ENCODE measurements around the gene SETD2. TPM values are rescaled to one million over a fixed set of nuclear protein-coding genes. Genes with fewer than 3 reads are reported as not detected.

The SETD2 gene
- total and polyA plus RNA-seq, 9 of the 15 experiments (the other 6 are each of a cell fraction or from before 2014, with no cell fraction given) = 8.2 to 44.0 (median 33.6) TPM

DNA sequence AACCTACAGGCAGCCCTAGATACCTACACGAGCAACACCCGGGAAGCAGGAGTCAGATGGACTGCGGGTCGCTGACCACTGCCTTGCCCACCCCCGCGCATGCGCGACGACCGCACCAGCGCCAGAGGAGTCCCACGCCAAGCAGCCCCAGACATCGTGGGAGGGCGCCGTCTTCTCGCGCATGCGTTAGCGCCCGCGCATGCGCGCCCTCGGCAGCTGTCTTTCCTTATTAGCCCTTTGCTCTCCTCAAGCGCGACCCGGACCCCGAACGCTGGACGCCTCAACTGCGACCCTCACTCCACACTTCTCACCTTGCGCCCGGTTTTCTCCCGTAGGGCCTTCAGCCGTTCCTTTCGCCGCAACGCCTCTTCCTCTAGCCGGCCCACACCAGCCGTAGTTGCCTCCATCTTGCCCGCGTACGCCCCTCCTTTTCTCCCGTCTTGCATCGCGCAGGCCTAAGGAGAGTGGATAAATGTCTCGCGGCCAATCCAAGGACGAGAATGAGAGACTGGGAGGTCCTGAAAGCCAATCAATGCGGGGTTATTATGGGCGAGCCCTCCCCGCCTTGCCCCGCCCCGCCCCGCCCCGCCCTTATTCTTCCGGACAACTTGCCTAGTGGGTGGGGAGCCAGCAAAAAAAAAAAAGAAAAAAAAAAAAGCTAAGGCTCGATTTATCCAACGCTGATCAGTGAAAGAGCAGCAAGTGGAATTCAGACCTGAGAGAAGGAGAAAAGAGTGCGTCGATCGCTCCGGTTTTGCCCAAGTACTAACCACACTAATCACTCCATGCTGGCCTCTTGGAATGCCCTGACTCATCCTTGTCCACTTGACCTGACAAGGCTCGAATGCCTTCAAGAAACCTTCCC lies 187.4 kb downstream of the SETD2 start, which contains the start of gene CCDC12 (continued):
- TF ChIP-seq, protein P1, sequence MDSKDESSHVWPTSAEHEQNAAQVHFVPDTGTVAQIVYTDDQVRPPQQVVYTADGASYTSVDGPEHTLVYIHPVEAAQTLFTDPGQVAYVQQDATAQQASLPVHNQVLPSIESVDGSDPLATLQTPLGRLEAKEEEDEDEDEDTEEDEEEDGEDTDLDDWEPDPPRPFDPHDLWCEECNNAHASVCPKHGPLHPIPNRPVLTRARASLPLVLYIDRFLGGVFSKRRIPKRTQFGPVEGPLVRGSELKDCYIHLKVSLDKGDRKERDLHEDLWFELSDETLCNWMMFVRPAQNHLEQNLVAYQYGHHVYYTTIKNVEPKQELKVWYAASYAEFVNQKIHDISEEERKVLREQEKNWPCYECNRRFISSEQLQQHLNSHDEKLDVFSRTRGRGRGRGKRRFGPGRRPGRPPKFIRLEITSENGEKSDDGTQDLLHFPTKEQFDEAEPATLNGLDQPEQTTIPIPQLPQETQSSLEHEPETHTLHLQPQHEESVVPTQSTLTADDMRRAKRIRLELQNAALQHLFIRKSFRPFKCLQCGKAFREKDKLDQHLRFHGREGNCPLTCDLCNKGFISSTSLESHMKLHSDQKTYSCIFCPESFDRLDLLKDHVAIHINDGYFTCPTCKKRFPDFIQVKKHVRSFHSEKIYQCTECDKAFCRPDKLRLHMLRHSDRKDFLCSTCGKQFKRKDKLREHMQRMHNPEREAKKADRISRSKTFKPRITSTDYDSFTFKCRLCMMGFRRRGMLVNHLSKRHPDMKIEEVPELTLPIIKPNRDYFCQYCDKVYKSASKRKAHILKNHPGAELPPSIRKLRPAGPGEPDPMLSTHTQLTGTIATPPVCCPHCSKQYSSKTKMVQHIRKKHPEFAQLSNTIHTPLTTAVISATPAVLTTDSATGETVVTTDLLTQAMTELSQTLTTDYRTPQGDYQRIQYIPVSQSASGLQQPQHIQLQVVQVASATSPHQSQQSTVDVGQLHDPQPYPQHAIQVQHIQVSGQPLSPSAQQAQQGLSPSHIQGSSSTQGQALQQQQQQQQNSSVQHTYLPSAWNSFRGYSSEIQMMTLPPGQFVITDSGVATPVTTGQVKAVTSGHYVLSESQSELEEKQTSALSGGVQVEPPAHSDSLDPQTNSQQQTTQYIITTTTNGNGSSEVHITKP (IDR thresholded peaks at IDR 0.05; ENCODE audit: partially characterized antibody) = peak; percentile 44
- TF ChIP-seq, protein P2, sequence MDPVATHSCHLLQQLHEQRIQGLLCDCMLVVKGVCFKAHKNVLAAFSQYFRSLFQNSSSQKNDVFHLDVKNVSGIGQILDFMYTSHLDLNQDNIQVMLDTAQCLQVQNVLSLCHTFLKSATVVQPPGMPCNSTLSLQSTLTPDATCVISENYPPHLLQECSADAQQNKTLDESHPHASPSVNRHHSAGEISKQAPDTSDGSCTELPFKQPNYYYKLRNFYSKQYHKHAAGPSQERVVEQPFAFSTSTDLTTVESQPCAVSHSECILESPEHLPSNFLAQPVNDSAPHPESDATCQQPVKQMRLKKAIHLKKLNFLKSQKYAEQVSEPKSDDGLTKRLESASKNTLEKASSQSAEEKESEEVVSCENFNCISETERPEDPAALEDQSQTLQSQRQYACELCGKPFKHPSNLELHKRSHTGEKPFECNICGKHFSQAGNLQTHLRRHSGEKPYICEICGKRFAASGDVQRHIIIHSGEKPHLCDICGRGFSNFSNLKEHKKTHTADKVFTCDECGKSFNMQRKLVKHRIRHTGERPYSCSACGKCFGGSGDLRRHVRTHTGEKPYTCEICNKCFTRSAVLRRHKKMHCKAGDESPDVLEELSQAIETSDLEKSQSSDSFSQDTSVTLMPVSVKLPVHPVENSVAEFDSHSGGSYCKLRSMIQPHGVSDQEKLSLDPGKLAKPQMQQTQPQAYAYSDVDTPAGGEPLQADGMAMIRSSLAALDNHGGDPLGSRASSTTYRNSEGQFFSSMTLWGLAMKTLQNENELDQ (CRISPR knock-in tag; IDR thresholded peaks at IDR 0.05; ENCODE audit: borderline replicate concordance) = no peak; the same call in 1 of the 2 replicates
- TF ChIP-seq TARDBP (IDR thresholded peaks at IDR 0.05) (peak; percentile 60; the same call in 1 of the 2 replicates), TEAD4 (IDR thresholded peaks at IDR 0.05; ENCODE audit: low read length) (peak; percentile 90), TEAD4 (CRISPR knock-in tag; IDR thresholded peaks at IDR 0.05; ENCODE audit: borderline replicate concordance) (peak; percentile 90; the same call in 1 of the 2 replicates), IFI16 (CRISPR knock-in tag; IDR thresholded peaks at IDR 0.05) (no peak), RNF2 (IDR thresholded peaks at IDR 0.05) (peak; percentile 67; the same call in 1 of the 2 replicates), ARID1B (IDR thresholded peaks at IDR 0.05) (peak; percentile 83), POLR2B (IDR thresholded peaks at IDR 0.05; ENCODE audit: low read depth, partially characterized antibody) (peak; percentile 100), ZNF212 (CRISPR knock-in tag; IDR thresholded peaks at IDR 0.05) (peak; percentile 74; the same call in 1 of the 2 replicates), ZNF79 (CRISPR knock-in tag; IDR thresholded peaks at IDR 0.05; ENCODE audit: low read depth) (no peak), CCNT2 (IDR thresholded peaks at IDR 0.05; ENCODE audit: borderline replicate concordance, extremely low read depth, insufficient read length, low read depth, low read length) (peak; percentile 60), GTF2F1 (IDR thresholded peaks at IDR 0.05; ENCODE audit: low read depth, low read length) (peak; percentile 71), ZNF263 (CRISPR knock-in tag; IDR thresholded peaks at IDR 0.05; ENCODE audit: borderline replicate concordance) (peak; percentile 74; the same call in 1 of the 2 replicates), DPF2 (IDR thresholded peaks at IDR 0.05) (peak; percentile 94; the same call in 1 of the 2 replicates), ZKSCAN8 (CRISPR knock-in tag; IDR thresholded peaks at IDR 0.05) (no peak), TEAD2 (tag; IDR thresholded peaks at IDR 0.05) (peak; percentile 97), ZNF134 (CRISPR knock-in tag; conservative IDR thresholded peaks at IDR 0.05) (peak; percentile 43; the same call in 1 of the 2 replicates), POLR2G (IDR thresholded peaks at IDR 0.05; ENCODE audit: low read depth, low read length) (peak; percentile 93)
- TF ChIP-seq, protein P3, sequence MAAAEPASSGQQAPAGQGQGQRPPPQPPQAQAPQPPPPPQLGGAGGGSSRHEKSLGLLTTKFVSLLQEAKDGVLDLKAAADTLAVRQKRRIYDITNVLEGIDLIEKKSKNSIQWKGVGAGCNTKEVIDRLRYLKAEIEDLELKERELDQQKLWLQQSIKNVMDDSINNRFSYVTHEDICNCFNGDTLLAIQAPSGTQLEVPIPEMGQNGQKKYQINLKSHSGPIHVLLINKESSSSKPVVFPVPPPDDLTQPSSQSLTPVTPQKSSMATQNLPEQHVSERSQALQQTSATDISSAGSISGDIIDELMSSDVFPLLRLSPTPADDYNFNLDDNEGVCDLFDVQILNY (CRISPR knock-in tag; IDR thresholded peaks at IDR 0.05) = no peak; the same call in 1 of the 2 replicates
